SK-N-SH (cell line): ENCODE measurements around the gene MYH10. TPM values are rescaled to one million over a fixed set of nuclear protein-coding genes. Genes with fewer than 3 reads are reported as not detected.

Source experiments
- CTCF ChIA-PET: fragments of 300-600, 350-600 bp; formaldehyde crosslinking; extraction: SDS; loops from one replicate; lab custom pipeline; 2021; lab: Yijun Ruan, JAX
- POLR2A ChIA-PET: fragments of 350-600 bp; sonication (Branson Sonifier 250); formaldehyde crosslinking; extraction: SDS; loops from one replicate; lab custom pipeline; 2020; ENCODE audit warnings: antibody characterized with exemption, inconsistent platforms; lab: Yijun Ruan, JAX
- DNase-seq: peaks from one replicate; pipeline ENCODE4 v3.0.0; 2012
- H2AFZ ChIP-seq: fragments of 200-600 bp; sonication (generic); 2 replicates; pipeline ENCODE4 v1.8.1; 2016; ENCODE audit warnings: antibody characterized with exemption, mild to moderate bottlenecking, low read depth
- H3F3A ChIP-seq: fragments of 200-600 bp; sonication (generic); replicated peaks from 2 replicates; pipeline ENCODE3; 2016; ENCODE audit warnings: antibody characterized with exemption, mild to moderate bottlenecking; ENCODE audit not compliant: insufficient read depth
- H3K27ac ChIP-seq, 2 experiments: fragments of 200-500 bp in 1 of 2; fragments of 200-600 bp in 1 of 2; sonication (Bioruptor generic) in 1 of 2; sonication (generic), shearing (Covaris generic) in 1 of 2; 2 replicates each; pipeline versions ENCODE4 v1.5.1 to v1.6.1; 2014 to 2016; ENCODE audit warnings: low read depth in 2 of 2, inconsistent platforms in 1 of 2, low read length in 1 of 2, mild to moderate bottlenecking in 1 of 2, mixed read lengths in 1 of 2
- H3K27me3 ChIP-seq: fragments of 200-600 bp; sonication (generic), shearing (Covaris generic); 2 replicates; pipeline ENCODE4 v1.6.1; 2016; ENCODE audit warnings: mixed run types; ENCODE audit not compliant: insufficient read depth
- H3K36me3 ChIP-seq, 2 experiments: fragments of 200-500 bp in 1 of 2; fragments of 200-600 bp in 1 of 2; sonication (Bioruptor generic) in 1 of 2; sonication (generic) in 1 of 2; replicated peaks in 1 of 2; 2 replicates each; pipeline versions ENCODE3 to v1.5.1; 2014 to 2016; ENCODE audit warnings: low read length in 1 of 2, mild to moderate bottlenecking in 1 of 2; ENCODE audit not compliant: insufficient read depth in 2 of 2, control insufficient read depth in 1 of 2
- H3K4me1 ChIP-seq, 2 experiments: fragments of 200-500 bp in 1 of 2; fragments of 200-600 bp in 1 of 2; sonication (Bioruptor generic) in 1 of 2; sonication (generic), shearing (Covaris generic) in 1 of 2; 2 replicates each; pipeline versions ENCODE4 v1.5.1 to v1.6.1; 2014 to 2016; ENCODE audit warnings: low read depth in 1 of 2, low read length in 1 of 2, mixed run types in 1 of 2; ENCODE audit not compliant: insufficient read depth in 2 of 2, control insufficient read depth in 1 of 2
- H3K4me2 ChIP-seq: fragments of 200-600 bp; sonication (generic), shearing (Covaris generic); 2 replicates; pipeline ENCODE4 v1.6.1; 2017; ENCODE audit warnings: mixed run types
- H3K4me3 ChIP-seq, 2 experiments: fragments of 200-500 bp in 1 of 2; fragments of 200-600 bp in 1 of 2; sonication (Bioruptor generic) in 1 of 2; sonication (generic), shearing (Covaris generic) in 1 of 2; 2 replicates each; pipeline versions ENCODE4 v1.5.1 to v1.8.1; 2014 to 2016; ENCODE audit warnings: low read depth in 2 of 2, inconsistent platforms in 1 of 2, low read length in 1 of 2, mild to moderate bottlenecking in 1 of 2, mixed read lengths in 1 of 2, moderate library complexity in 1 of 2
- H3K79me2 ChIP-seq: fragments of 200-600 bp; sonication (generic); 2 replicates; pipeline ENCODE4 v1.8.1; 2017; ENCODE audit warnings: mild to moderate bottlenecking; ENCODE audit not compliant: insufficient read depth
- H3K9ac ChIP-seq: fragments of 200-600 bp; sonication (generic); 2 replicates; pipeline ENCODE4 v1.6.1; 2017; ENCODE audit warnings: mixed run types
- H3K9me2 ChIP-seq: fragments of 200-600 bp; sonication (generic); 2 replicates; pipeline ENCODE4 v1.6.1; 2017; ENCODE audit warnings: mixed run types
- H3K9me3 ChIP-seq: fragments of 200-600 bp; sonication (generic); 2 replicates; pipeline ENCODE4 v1.6.1; 2017; ENCODE audit warnings: mixed run types, mild to moderate bottlenecking, moderate library complexity
- H4K20me1 ChIP-seq: fragments of 200-600 bp; sonication (generic); 2 replicates; pipeline ENCODE4 v1.6.1; 2017; ENCODE audit warnings: mild to moderate bottlenecking, mixed run types; ENCODE audit not compliant: insufficient read depth
- FOXJ3 ChIP-seq: sonication (generic); formaldehyde crosslinking; IDR thresholded peaks from 2 replicates; pipeline ENCODE4 v1.5.1; 2020; ENCODE audit warnings: mild to moderate bottlenecking, missing genetic modification reagents
- GABPA ChIP-seq: IDR thresholded peaks from 2 replicates; pipeline ENCODE4 v1.4.0; 2012; ENCODE audit warnings: low read depth, mild to moderate bottlenecking
- JUND ChIP-seq: IDR thresholded peaks from 2 replicates; pipeline ENCODE4 v1.4.0; 2012
- RXRA ChIP-seq: IDR thresholded peaks from 2 replicates; pipeline ENCODE4 v1.4.0; 2012; ENCODE audit warnings: low read depth, mild to moderate bottlenecking, borderline replicate concordance
- TAF1 ChIP-seq: IDR thresholded peaks from 2 replicates; pipeline ENCODE4 v1.6.1; 2012; ENCODE audit warnings: low read depth, mild to moderate bottlenecking, low read length, moderate library complexity, borderline replicate concordance
- TCF12 ChIP-seq: IDR thresholded peaks from 2 replicates; pipeline ENCODE4 v1.4.0; 2012
- WGBS: methylation state at CpG from one replicate; pipeline ENCODE4 v1.1.6; 2017; ENCODE audit warnings: low lambda C conversion rate; 5-methylcytosine and 5-hydroxymethylcytosine counted together
- polyA plus RNA-seq, 3 experiments: library from polyadenylated mRNA; depleted of rRNA; stranded (reverse); fragments of >200 nt; gene quantifications; 2 replicates each; pipeline ENCODE4 v1.2.3, GENCODE V29; 2012
- TF ChIP-seq, protein P1 (sequence below): fragments of 200-600 bp; sonication (generic); IDR thresholded peaks from 2 replicates; pipeline ENCODE4 v1.6.1; 2017; ENCODE audit warnings: antibody characterized with exemption, mild to moderate bottlenecking, moderate library complexity
- TF ChIP-seq, protein P2 (sequence below): IDR thresholded peaks from 2 replicates; pipeline ENCODE4 v1.6.1; 2012; ENCODE audit warnings: mild to moderate bottlenecking, low read depth, low read length, moderate library complexity
- TF ChIP-seq, protein P3 (sequence below): IDR thresholded peaks from 2 replicates; pipeline ENCODE4 v1.4.0; 2012; ENCODE audit warnings: low read depth, borderline replicate concordance

MYH10 gene
- polyA plus RNA-seq, 1 of the 3 experiments (the other 2 are of a cell fraction), result 64.2 TPM

DNA sequence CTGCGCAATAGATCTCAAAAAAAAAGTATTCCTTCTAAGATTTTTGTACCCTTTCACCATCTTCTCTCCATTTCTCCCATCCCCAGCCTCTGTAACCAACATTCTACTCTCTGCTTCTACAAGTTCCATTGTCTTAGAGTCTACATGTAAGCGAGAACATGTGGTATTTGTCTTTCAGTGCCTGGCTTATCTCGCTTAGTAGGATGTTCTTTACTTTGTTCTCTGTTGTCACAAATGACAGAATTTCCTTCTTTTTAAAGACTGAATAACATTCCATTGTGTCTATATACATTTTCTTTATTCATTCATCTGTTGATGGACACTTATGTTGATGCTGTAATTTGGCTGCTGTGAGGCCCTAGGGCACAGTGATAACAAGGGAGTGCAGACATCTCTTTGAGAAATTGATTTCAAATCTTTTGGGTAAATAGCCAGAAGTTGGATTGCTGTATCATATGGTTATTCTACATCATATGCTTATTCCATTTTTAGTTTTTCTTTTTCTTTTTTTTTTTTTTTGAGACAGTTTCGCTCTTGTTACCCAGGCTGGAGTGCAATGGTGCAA is 37.7 kb upstream of the MYH10 start:
- TF ChIP-seq JUND, result no peak
- TF ChIP-seq, protein P1, sequence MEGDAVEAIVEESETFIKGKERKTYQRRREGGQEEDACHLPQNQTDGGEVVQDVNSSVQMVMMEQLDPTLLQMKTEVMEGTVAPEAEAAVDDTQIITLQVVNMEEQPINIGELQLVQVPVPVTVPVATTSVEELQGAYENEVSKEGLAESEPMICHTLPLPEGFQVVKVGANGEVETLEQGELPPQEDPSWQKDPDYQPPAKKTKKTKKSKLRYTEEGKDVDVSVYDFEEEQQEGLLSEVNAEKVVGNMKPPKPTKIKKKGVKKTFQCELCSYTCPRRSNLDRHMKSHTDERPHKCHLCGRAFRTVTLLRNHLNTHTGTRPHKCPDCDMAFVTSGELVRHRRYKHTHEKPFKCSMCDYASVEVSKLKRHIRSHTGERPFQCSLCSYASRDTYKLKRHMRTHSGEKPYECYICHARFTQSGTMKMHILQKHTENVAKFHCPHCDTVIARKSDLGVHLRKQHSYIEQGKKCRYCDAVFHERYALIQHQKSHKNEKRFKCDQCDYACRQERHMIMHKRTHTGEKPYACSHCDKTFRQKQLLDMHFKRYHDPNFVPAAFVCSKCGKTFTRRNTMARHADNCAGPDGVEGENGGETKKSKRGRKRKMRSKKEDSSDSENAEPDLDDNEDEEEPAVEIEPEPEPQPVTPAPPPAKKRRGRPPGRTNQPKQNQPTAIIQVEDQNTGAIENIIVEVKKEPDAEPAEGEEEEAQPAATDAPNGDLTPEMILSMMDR, result no peak
- TF ChIP-seq FOXJ3 (CRISPR knock-in tag), result no peak
- no peak for TF ChIP-seq TAF1
- TF ChIP-seq, protein P2, sequence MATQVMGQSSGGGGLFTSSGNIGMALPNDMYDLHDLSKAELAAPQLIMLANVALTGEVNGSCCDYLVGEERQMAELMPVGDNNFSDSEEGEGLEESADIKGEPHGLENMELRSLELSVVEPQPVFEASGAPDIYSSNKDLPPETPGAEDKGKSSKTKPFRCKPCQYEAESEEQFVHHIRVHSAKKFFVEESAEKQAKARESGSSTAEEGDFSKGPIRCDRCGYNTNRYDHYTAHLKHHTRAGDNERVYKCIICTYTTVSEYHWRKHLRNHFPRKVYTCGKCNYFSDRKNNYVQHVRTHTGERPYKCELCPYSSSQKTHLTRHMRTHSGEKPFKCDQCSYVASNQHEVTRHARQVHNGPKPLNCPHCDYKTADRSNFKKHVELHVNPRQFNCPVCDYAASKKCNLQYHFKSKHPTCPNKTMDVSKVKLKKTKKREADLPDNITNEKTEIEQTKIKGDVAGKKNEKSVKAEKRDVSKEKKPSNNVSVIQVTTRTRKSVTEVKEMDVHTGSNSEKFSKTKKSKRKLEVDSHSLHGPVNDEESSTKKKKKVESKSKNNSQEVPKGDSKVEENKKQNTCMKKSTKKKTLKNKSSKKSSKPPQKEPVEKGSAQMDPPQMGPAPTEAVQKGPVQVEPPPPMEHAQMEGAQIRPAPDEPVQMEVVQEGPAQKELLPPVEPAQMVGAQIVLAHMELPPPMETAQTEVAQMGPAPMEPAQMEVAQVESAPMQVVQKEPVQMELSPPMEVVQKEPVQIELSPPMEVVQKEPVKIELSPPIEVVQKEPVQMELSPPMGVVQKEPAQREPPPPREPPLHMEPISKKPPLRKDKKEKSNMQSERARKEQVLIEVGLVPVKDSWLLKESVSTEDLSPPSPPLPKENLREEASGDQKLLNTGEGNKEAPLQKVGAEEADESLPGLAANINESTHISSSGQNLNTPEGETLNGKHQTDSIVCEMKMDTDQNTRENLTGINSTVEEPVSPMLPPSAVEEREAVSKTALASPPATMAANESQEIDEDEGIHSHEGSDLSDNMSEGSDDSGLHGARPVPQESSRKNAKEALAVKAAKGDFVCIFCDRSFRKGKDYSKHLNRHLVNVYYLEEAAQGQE, result no peak
- TF ChIP-seq, protein P3, sequence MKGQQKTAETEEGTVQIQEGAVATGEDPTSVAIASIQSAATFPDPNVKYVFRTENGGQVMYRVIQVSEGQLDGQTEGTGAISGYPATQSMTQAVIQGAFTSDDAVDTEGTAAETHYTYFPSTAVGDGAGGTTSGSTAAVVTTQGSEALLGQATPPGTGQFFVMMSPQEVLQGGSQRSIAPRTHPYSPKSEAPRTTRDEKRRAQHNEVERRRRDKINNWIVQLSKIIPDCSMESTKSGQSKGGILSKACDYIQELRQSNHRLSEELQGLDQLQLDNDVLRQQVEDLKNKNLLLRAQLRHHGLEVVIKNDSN, result no peak
- no peak for TF ChIP-seq RXRA
- no peaks in the 10 kb centered on the region for H3K27me3 ChIP-seq
- no peak overlapping the region for H3K9ac ChIP-seq
- DNase-seq, result no peak
- no peak overlapping the region for H2AFZ ChIP-seq
- no peaks in the 10 kb centered on the region for H3F3A ChIP-seq
- H3K4me1 ChIP-seq, result peaks cover 5 to 6% of the 10 kb centered on the region in 2 experiments; a peak in 2 of 4 replicates
- ChIA-PET CTCF (interaction anchor here (1.5 kb wide), 1 partner anchor 19 kb away, joined by 3 read pairs; no protein-coding TSS in a partner anchor), POLR2A (no interaction called here)
- H3K27ac ChIP-seq, result no peak overlapping the region
- no peaks in the 10 kb centered on the region for H3K9me2 ChIP-seq
- no peaks in the 10 kb centered on the region for H3K79me2 ChIP-seq
- WGBS, result 82% methylated on average over 4 of the region's 4 CpGs
- no peak overlapping the region for H3K4me2 ChIP-seq
- no peaks in the 10 kb centered on the region for H4K20me1 ChIP-seq
- no peak overlapping the region for H3K4me3 ChIP-seq
- H3K9me3 ChIP-seq, result no peaks in the 10 kb centered on the region
- H3K36me3 ChIP-seq, result no peaks in the 10 kb centered on the region

DNA sequence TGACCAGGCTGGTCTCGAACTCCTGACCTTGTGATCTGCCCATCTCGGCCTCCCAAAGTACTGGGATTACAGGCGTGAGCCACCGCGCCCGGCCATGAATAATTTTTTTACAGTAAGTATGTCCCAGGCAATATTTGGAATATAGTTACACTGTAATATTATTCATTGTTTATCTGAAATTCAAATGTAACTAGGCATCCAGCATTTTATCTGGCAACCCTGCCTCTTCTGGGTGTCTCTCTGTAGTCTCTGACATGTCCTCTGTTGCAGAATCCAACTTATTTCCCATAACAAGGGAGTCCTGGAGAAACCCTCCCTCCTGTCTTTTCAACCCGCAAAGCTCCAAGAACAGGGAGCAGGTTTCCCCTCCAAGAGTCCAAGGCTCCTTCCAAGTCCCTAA is 36.9 kb upstream of the MYH10 start:
- no peak overlapping the region for H2AFZ ChIP-seq
- H3F3A ChIP-seq, result no peaks in the 10 kb centered on the region
- WGBS, result 67% methylated on average over 7 of the region's 7 CpGs
- no peak overlapping the region for H3K4me3 ChIP-seq
- no peaks in the 10 kb centered on the region for H3K9me3 ChIP-seq
- 0 out of 4 replicates have a peak, but pooled peaks cover 0 to 2% of the 10 kb centered on the region in 2 experiments for H3K4me1 ChIP-seq
- no peak for DNase-seq
- H3K9ac ChIP-seq, result no peak overlapping the region
- no peaks in the 10 kb centered on the region for H3K79me2 ChIP-seq
- CTCF ChIA-PET, result interaction anchor here (1.5 kb wide), 1 partner anchor 18 kb away, joined by 3 read pairs; no protein-coding TSS in a partner anchor
- H3K4me2 ChIP-seq, result no peak overlapping the region
- no peaks in the 10 kb centered on the region for H3K27me3 ChIP-seq
- TF ChIP-seq GABPA (no peak), TCF12 (no peak)
- no peaks in the 10 kb centered on the region for H4K20me1 ChIP-seq
- H3K9me2 ChIP-seq, result no peaks in the 10 kb centered on the region
- H3K36me3 ChIP-seq, result no peaks in the 10 kb centered on the region
- no peak overlapping the region for H3K27ac ChIP-seq
- POLR2A ChIA-PET, result no interaction called here
